Measurements from ENCODE around the gene CLIC6.

CLIC6 gene

DNA sequence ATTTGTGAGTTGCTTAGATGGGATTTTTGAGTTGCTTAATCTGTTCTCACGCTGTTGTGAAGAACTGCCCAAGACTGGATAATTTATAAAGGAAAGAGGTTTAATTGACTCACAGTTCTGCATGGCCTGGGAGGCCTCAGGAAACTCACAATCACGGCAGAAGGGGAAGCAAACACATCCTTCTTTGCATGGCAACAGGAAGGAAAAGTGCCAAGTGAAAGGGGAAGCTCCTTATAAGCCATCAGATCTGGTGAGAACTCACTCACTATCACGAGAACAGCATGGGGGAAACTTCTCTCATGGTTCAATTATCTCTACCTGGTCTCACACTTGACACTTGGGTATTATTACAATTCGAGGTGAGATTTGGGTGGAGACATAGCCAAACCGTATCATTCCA lies 10.3 kb downstream of the CLIC6 start:
- no peaks in the 10 kb centered on the region for H3K36me3 ChIP-seq (ENCODE audit: control insufficient read depth in 2 of 2, insufficient read depth in 1 of 2, low read length in 2 of 2)
- POLR2A ChIA-PET: no interaction called here
- H3K4me3 ChIP-seq (ENCODE audit: low read depth, low read length): no peak overlapping the region
- TF ChIP-seq TSHZ1 (tag by site-specific recombination; IDR thresholded peaks at IDR 0.05; ENCODE audit: borderline replicate concordance) (no peak), ZNF518A (tag by site-specific recombination; conservative IDR thresholded peaks at IDR 0.05; ENCODE audit: low read depth) (no peak), ZNF571 (tag by site-specific recombination; IDR thresholded peaks at IDR 0.05) (no peak), ZNF311 (tag by site-specific recombination; IDR thresholded peaks at IDR 0.05; ENCODE audit: borderline replicate concordance) (no peak), ZNF837 (tag by site-specific recombination; IDR thresholded peaks at IDR 0.05) (no peak), ZNF768 (tag by site-specific recombination; IDR thresholded peaks at IDR 0.05) (no peak), ZNF654 (tag by site-specific recombination; IDR thresholded peaks at IDR 0.05; ENCODE audit: low read depth) (no peak)
- TF ChIP-seq, protein P1, sequence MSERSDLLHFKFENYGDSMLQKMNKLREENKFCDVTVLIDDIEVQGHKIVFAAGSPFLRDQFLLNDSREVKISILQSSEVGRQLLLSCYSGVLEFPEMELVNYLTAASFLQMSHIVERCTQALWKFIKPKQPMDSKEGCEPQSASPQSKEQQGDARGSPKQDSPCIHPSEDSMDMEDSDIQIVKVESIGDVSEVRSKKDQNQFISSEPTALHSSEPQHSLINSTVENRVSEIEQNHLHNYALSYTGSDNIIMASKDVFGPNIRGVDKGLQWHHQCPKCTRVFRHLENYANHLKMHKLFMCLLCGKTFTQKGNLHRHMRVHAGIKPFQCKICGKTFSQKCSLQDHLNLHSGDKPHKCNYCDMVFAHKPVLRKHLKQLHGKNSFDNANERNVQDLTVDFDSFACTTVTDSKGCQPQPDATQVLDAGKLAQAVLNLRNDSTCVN (tag by site-specific recombination; optimal IDR thresholded peaks at IDR 0.05): no peak
- H3K27ac ChIP-seq (ENCODE audit: extremely low read depth, low read depth, low read length): no peak overlapping the region
- H3K4me1 ChIP-seq (ENCODE audit: control insufficient read depth, insufficient read depth, low read length): no peaks in the 10 kb centered on the region
- CTCF ChIA-PET: no interaction called here
- no peaks in the 10 kb centered on the region for H3K9me3 ChIP-seq (ENCODE audit: control insufficient read depth, insufficient read depth, low read depth, low read length)

DNA sequence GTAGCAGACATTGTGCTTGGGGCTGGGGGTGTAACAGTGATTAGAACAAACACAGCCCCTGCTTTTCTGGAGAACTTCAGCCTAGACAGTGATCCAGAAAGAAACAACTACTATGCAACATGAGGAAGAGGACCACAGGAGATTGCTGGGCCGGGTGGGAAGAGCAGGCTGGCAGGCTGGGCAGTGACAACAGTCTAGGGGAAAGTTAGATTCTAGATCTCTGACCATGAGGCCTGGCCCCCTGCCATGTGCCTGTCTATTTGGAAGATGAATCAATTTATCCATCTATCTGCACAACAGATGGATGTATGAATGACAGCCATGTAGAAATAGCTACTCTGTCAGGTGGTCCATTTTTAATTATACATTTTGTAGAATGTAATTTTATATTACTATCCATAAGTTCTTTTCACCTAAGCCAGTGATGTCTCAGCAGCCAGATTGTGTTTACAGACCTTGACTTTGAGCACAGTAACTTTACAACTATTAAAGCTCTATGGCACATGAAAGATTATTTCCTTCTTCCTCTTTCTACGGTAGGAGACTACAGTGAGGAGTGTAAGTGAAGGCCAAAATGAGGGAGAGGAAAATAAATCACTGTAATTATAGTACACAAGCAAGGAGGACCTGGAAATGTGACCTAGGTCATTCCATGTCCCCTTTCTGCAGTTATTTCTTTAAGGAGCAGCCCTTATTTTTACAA lies 15.5 kb downstream of the CLIC6 start:
- ChIA-PET POLR2A (no interaction called here), CTCF (interaction anchor here (0.6 to 0.9 kb wide), 3 partner anchors 8 to 70 kb away, joined by 3 read pairs; no protein-coding TSS in a partner anchor)
- Histone ChIP-seq H3K4me1 (ENCODE audit: control insufficient read depth, insufficient read depth, low read length) (no peaks in the 10 kb centered on the region), H3K36me3 (ENCODE audit: control insufficient read depth in 2 of 2, insufficient read depth in 1 of 2, low read length in 2 of 2) (no peaks in the 10 kb centered on the region), H3K9me3 (ENCODE audit: control insufficient read depth, insufficient read depth, low read depth, low read length) (no peaks in the 10 kb centered on the region), H3K4me3 (ENCODE audit: low read depth, low read length) (no peak overlapping the region), H3K27ac (ENCODE audit: extremely low read depth, low read depth, low read length) (no peak overlapping the region)
- TF ChIP-seq ZNF48 (tag by site-specific recombination; IDR thresholded peaks at IDR 0.05): no peak
- TF ChIP-seq ZNF830 (tag by site-specific recombination; IDR thresholded peaks at IDR 0.05; ENCODE audit: low read depth): no peak
- TF ChIP-seq MYNN (tag by site-specific recombination; IDR thresholded peaks at IDR 0.05; ENCODE audit: borderline replicate concordance): no peak
- no peak for TF ChIP-seq ZBTB49 (tag by site-specific recombination; IDR thresholded peaks at IDR 0.05; ENCODE audit: low read depth)
- TF ChIP-seq, protein P2, sequence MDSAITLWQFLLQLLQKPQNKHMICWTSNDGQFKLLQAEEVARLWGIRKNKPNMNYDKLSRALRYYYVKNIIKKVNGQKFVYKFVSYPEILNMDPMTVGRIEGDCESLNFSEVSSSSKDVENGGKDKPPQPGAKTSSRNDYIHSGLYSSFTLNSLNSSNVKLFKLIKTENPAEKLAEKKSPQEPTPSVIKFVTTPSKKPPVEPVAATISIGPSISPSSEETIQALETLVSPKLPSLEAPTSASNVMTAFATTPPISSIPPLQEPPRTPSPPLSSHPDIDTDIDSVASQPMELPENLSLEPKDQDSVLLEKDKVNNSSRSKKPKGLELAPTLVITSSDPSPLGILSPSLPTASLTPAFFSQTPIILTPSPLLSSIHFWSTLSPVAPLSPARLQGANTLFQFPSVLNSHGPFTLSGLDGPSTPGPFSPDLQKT (IDR thresholded peaks at IDR 0.05; ENCODE audit: borderline replicate concordance, low read depth, low read length): no peak

Measured in HEK293 (cell line).